Activated CD8-positive, alpha-beta memory T cell treated with anti-CD3 and anti-CD28 coated beads, Interleukin-2, amount 10 ng/mL, durations not matched to agents 7 days and 5 days (primary cell): ENCODE data around the gene P2RX1. TPM values are rescaled to one million over a fixed set of nuclear protein-coding genes. Genes with fewer than 3 reads are reported as not detected.
"Not testable (repeated sequence)": the region's sequence is repeated elsewhere in the genome, so short reads cannot be mapped to it uniquely, and the experiment has no call there.

ENCODE experiments used
- ATAC-seq: fragments of 150-1000 bp; cut with Tn5 transposase; one replicate; pipeline ENCODE4 v1.10.0; 2021; ENCODE audit warnings: moderate library complexity
- CTCF ChIA-PET: fragments of 350-600 bp; sonication (Branson Sonifier 250); formaldehyde crosslinking; loops from one replicate; lab custom pipeline; 2021; ENCODE audit warnings: antibody characterized with exemption; lab: Charles Lee
- DNase-seq: peaks from one replicate; pipeline ENCODE4 v3.0.0-alpha.2; 2020
- H3K27ac Mint-ChIP-seq: one replicate; pipeline ENCODE4 v1.8.0; 2021; ENCODE audit warnings: mild to moderate bottlenecking, mixed read lengths
- H3K27me3 Mint-ChIP-seq: one replicate; pipeline ENCODE4 v1.8.0; 2021; ENCODE audit warnings: mixed read lengths
- H3K36me3 Mint-ChIP-seq: one replicate; pipeline ENCODE4 v1.8.0; 2021; ENCODE audit warnings: mild to moderate bottlenecking, mixed read lengths
- H3K4me1 Mint-ChIP-seq: one replicate; pipeline ENCODE4 v1.8.0; 2021; ENCODE audit warnings: mixed read lengths
- H3K4me3 Mint-ChIP-seq: one replicate; pipeline ENCODE4 v1.8.0; 2021; ENCODE audit warnings: mild to moderate bottlenecking, moderate library complexity, mixed read lengths
- H3K9me3 Mint-ChIP-seq: one replicate; pipeline ENCODE4 v1.8.0; 2022; ENCODE audit warnings: low read depth, mixed read lengths
- total RNA-seq, 2 experiments: library from RNA; stranded (reverse); gene quantifications; one replicate each; pipeline ENCODE4 v1.2.3, GENCODE V29; 2021

Gene P2RX1
- total RNA-seq, 2 experiments from 2014 or later, result 0.58 to 0.61 TPM

DNA sequence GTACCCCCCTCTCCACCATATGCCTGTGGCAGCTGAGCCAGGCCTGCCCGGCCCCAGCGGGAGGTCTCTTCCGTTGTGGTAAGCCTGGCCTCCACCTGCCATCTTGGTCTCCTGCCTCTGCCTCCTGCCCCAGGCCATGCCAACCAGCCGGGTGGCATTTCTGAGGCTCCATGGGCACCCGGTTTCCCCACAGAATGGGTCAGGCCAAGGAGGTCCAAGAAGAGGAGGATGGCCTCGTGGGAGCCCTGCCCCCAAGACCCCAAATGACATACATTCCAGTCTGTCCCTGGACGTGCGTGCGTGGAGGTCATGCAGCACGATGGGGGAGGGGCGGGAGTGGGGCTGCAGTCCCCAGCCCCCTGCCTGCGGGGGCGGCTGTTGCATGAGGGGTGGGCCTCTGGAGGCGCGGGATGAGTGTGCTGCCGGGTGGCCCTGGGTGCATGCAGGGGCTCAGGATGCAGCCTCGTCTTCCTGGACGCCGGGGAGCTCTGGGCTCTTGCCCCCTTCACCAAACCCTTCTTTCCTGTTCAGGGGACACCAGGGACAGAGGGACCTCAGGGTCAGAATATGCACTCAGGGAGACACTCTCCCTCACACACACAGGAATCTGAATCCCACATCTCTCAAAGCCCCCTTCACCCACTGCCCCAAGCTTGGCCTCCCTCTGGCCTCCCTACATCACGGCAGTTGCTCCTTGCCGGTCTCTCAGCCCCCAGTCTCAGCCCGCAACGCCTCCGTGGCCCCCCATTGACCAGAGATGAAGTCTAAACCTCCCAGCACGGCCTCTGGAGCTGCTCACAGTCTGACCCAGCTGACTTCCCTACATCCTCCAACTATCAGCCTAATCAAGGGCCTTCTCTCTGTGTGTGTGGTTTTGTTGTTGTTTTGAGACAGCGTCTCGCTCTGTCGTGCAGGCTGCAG, 54.2 kb downstream of the P2RX1 start:
- H3K9me3 Mint-ChIP-seq, result no peaks in the 10 kb centered on the region
- CTCF ChIA-PET, result interaction anchor here (0.9 to 2.7 kb wide), 2 partner anchors 45 to 51 kb away, joined by 4 to 18 read pairs; no protein-coding TSS in a partner anchor
- no peak for ATAC-seq
- no peaks in the 10 kb centered on the region for H3K27me3 Mint-ChIP-seq
- H3K27ac Mint-ChIP-seq, result no peak overlapping the region
- DNase-seq, result no peak
- no peak overlapping the region for H3K4me3 Mint-ChIP-seq
- H3K4me1 Mint-ChIP-seq, result no peaks in the 10 kb centered on the region
- no peaks in the 10 kb centered on the region for H3K36me3 Mint-ChIP-seq

GRCh38 chr17:3860939-3861700, 55.1 kb downstream of the P2RX1 start:
- no peak for ATAC-seq
- CTCF ChIA-PET, result interaction anchor here (0.7 to 1.3 kb wide), 2 partner anchors 11 to 1545 kb away, joined by 3 to 4 read pairs; no protein-coding TSS in a partner anchor
- Mint-ChIP-seq H3K36me3 (no peaks in the 10 kb centered on the region), H3K9me3 (no peaks in the 10 kb centered on the region), H3K4me3 (no peak overlapping the region), H3K4me1 (no peaks in the 10 kb centered on the region), H3K27me3 (no peaks in the 10 kb centered on the region), H3K27ac (no peak overlapping the region)
- DNase-seq, result no peak

DNA sequence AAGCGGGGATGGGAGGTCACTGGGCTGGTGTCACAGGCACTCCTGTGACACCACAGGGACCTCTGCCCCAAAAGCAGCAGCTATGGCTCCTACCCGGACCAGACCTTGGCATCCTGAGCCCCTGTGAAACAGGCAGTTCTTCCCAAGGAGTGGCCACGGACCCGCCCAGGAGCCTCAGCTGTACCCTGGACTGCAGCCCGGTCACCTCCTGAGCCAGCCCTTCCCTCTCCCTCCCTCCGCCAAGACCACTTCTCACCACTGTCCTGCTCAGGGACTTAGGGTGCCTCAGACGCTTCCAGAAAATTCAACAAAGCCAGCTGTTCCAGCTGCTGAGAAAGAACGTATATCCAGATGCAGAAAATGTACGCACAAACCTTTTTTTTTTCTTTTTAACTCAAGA, 56.3 kb downstream of the P2RX1 start:
- ATAC-seq, result no peak
- Mint-ChIP-seq H3K9me3 (no peaks in the 10 kb centered on the region), H3K27ac (no peak overlapping the region), H3K4me3 (no peak overlapping the region), H3K4me1 (no peaks in the 10 kb centered on the region), H3K27me3 (peaks cover under 1% of the 10 kb centered on the region), H3K36me3 (no peaks in the 10 kb centered on the region)
- no peak for DNase-seq
- CTCF ChIA-PET, result interaction anchor here (1.3 kb wide), 1 partner anchor 10 kb away, joined by 4 read pairs; no protein-coding TSS in a partner anchor

DNA sequence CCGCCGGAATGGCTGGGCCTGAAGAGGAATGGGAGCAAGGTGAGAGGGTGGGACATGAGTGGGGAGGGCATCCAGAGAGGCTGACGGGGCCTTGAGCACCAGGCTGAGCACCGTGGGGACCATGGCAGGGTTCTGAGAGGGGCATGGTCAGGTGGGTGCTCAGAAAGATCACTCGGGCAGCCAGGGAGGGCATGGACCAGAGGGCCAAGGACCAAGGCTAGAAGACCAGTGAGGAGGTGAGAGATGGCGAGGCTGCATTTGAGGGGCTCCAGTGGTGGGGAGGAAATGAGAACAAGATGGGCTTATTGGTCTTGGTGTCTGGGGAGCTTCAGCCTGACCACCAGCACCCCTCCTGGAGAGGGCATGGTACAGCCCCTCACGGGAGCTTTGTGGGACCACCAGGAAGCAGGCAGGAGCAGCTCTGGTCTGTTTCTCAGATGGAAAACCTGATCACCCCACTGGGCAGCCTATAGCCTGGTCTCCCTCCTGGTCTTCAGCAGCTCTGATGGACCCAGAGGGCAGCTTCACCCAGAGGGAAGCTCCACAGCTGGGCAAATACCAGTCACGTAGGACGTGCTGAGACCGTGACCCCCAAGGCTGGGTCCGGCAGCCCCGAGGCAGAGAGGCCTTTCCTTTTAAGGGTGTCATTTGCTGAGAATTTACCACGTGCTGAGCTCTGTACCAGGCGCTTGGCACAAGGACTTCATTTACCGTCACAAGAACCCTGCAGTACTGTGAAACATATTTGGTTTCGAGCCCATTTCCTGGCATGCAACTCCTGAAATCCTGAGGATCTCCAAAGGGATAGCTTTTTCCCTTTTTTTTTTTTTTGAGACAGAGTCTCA, 58.8 kb downstream of the P2RX1 start:
- Mint-ChIP-seq H3K4me3 (no peak overlapping the region), H3K27me3 (peaks cover 3% of the 10 kb centered on the region), H3K4me1 (no peaks in the 10 kb centered on the region), H3K36me3 (no peaks in the 10 kb centered on the region), H3K27ac (no peak overlapping the region), H3K9me3 (no peaks in the 10 kb centered on the region)
- CTCF ChIA-PET, result interaction anchor here (0.7 to 2.0 kb wide), 6 partner anchors 8 to 143 kb away, joined by 3 to 7 read pairs (median 3); partner anchors contain the start of genes HASPIN, NCBP3 and P2RX1
- ATAC-seq (no peak), DNase-seq (no peak)

GRCh38 chr17:3854204-3854603, 62.1 kb downstream of the P2RX1 start:
- H3K27ac Mint-ChIP-seq, H3K27me3 Mint-ChIP-seq, H3K4me1 Mint-ChIP-seq, ATAC-seq, H3K36me3 Mint-ChIP-seq, CTCF ChIA-PET, H3K4me3 Mint-ChIP-seq, H3K9me3 Mint-ChIP-seq, DNase-seq: not testable (repeated sequence)

GRCh38 chr17:3852561-3852960, 63.7 kb downstream of the P2RX1 start:
- DNase-seq (no peak), ATAC-seq (no peak)
- no peaks in the 10 kb centered on the region for H3K4me1 Mint-ChIP-seq
- H3K4me3 Mint-ChIP-seq, result no peak overlapping the region
- no peak overlapping the region for H3K27ac Mint-ChIP-seq
- H3K9me3 Mint-ChIP-seq, result no peaks in the 10 kb centered on the region
- CTCF ChIA-PET, result interaction anchor here (1.2 kb wide), 1 partner anchor 11 kb away, joined by 7 read pairs; no protein-coding TSS in a partner anchor
- no peaks in the 10 kb centered on the region for H3K36me3 Mint-ChIP-seq
- H3K27me3 Mint-ChIP-seq, result peaks cover 15% of the 10 kb centered on the region

GRCh38 chr17:3851461-3852100, 64.7 kb downstream of the P2RX1 start:
- Mint-ChIP-seq H3K4me3 (no peak overlapping the region), H3K27me3 (peaks cover 15% of the 10 kb centered on the region), H3K4me1 (peaks cover 3% of the 10 kb centered on the region), H3K27ac (no peak overlapping the region), H3K9me3 (no peaks in the 10 kb centered on the region), H3K36me3 (no peaks in the 10 kb centered on the region)
- DNase-seq (no peak), ATAC-seq (no peak)
- CTCF ChIA-PET, result interaction anchor here (2.0 kb wide), 2 partner anchors 12 to 24 kb away, joined by 4 to 8 read pairs; no protein-coding TSS in a partner anchor

- Mint-ChIP-seq H3K27ac (no peak overlapping the region), H3K9me3 (no peaks in the 10 kb centered on the region), H3K36me3 (peaks cover 7% of the 10 kb centered on the region), H3K27me3 (peaks cover 12% of the 10 kb centered on the region), H3K4me3 (no peak overlapping the region), H3K4me1 (peaks cover 23% of the 10 kb centered on the region)
- CTCF ChIA-PET, result interaction anchor here (0.7 to 6.5 kb wide), 4 partner anchors 21 to 117 kb away, joined by 4 to 100 read pairs (median 4); no protein-coding TSS in a partner anchor
- DNase-seq (no peak), ATAC-seq (no peak)
These were observed 67.9 kb downstream of the P2RX1 start for GRCh38 chr17:3848229-3848835.

- H3K27ac Mint-ChIP-seq, result no peak overlapping the region
- peaks cover 23% of the 10 kb centered on the region for H3K4me1 Mint-ChIP-seq
- CTCF ChIA-PET, result interaction anchor here (0.8 to 6.5 kb wide), 8 partner anchors 11 to 164 kb away, joined by 3 to 100 read pairs (median 8); partner anchors contain the start of gene HASPIN
- no peak overlapping the region for H3K4me3 Mint-ChIP-seq
- H3K27me3 Mint-ChIP-seq, result peaks cover 12% of the 10 kb centered on the region
- H3K36me3 Mint-ChIP-seq, result peaks cover 11% of the 10 kb centered on the region
- ATAC-seq (no peak), DNase-seq (no peak)
- H3K9me3 Mint-ChIP-seq, result no peaks in the 10 kb centered on the region
These were observed 69.0 kb downstream of the P2RX1 start for GRCh38 chr17:3847165-3847670.
